ENCODE results near the gene ARL4D.

DNA sequence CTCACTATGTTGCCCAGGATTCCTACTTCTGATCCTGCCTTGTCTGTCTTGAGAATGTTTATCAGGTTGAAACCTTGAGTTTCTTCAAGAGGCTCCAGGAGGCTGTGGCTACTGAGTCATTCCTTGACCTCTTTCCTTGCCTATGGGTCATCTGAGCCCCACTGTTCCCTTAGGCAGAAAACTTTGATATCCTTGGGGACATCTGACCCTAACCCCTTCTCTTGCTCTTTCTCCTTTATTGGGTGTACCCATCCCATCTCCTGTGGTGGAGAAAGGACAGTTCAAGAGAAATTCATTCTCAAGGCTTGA is 12.5 kb downstream of the ARL4D start:
- TF ChIP-seq SMC3 (conservative IDR thresholded peaks at IDR 0.05; ENCODE audit: poor library complexity), result no peak
- TF ChIP-seq, protein P1, sequence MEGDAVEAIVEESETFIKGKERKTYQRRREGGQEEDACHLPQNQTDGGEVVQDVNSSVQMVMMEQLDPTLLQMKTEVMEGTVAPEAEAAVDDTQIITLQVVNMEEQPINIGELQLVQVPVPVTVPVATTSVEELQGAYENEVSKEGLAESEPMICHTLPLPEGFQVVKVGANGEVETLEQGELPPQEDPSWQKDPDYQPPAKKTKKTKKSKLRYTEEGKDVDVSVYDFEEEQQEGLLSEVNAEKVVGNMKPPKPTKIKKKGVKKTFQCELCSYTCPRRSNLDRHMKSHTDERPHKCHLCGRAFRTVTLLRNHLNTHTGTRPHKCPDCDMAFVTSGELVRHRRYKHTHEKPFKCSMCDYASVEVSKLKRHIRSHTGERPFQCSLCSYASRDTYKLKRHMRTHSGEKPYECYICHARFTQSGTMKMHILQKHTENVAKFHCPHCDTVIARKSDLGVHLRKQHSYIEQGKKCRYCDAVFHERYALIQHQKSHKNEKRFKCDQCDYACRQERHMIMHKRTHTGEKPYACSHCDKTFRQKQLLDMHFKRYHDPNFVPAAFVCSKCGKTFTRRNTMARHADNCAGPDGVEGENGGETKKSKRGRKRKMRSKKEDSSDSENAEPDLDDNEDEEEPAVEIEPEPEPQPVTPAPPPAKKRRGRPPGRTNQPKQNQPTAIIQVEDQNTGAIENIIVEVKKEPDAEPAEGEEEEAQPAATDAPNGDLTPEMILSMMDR (IDR thresholded peaks at IDR 0.05; ENCODE audit: poor library complexity, severe bottlenecking), result no peak
- TF ChIP-seq RAD21 (conservative IDR thresholded peaks at IDR 0.05), result no peak
- no peak for TF ChIP-seq POLR2AphosphoS5 (IDR thresholded peaks at IDR 0.05)
- no peak for TF ChIP-seq EZH2 (IDR thresholded peaks at IDR 0.05; ENCODE audit: borderline replicate concordance, insufficient read depth, low read length, poor library complexity, severe bottlenecking)
